ENCODE results near the gene ROCK2. TPM values are rescaled to one million over a fixed set of nuclear protein-coding genes. Genes with fewer than 3 reads are reported as not detected.

Gene ROCK2
- total and polyA plus RNA-seq, 2 of the 8 experiments (the other 6 are each of a cell fraction or from before 2014, with no cell fraction given) = 2.7 to 29.0 TPM

DNA sequence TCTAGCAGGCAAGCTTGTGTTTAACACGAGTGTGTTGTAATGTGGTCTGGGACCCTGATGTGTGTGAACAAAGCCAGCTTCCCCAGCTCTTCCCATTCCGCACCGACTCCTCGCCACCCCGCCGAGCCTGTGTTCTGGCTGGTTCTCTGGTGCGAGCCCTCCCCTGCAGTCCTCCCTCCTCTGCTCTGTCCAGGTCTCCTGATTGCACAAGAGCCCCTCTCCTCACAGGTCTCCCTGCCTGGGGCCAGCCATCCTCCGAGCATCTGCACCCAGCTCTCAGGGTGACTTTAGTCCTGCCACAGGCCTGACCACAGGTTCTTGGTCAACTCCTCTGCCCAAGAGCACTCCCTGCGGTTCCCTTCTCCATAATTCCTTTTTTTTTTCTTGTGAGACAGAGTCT, 175.9 kb downstream of the ROCK2 start:
- H3K56ac ChIP-seq (replicated peaks; ENCODE audit: insufficient read length, low read depth, low read length) = no peak overlapping the region
- ChIA-PET CTCF (ENCODE audit: partially characterized antibody) (interaction anchor here (0.6 to 1.8 kb wide), 9 partner anchors 9 to 243 kb away, joined by 3 to 13 read pairs (median 3); partner anchors contain the start of gene SLC66A3), POLR2A (ENCODE audit: partially characterized antibody) (interaction anchor here (0.7 kb wide), 1 partner anchor 333 kb away, joined by 5 read pairs; no protein-coding TSS in a partner anchor)
- H3K4me1 ChIP-seq (replicated peaks in 1 of 4; ENCODE audit: control insufficient read depth in 3 of 4, insufficient read depth in 4 of 4, low read length in 3 of 4) = no peaks in the 10 kb centered on the region
- H3K18ac ChIP-seq (ENCODE audit: extremely low read depth, low read length) = no peak overlapping the region
- no peak for FAIRE-seq
- no peak overlapping the region for H2BK120ac ChIP-seq (replicated peaks; ENCODE audit: low read depth, low read length)
- no peaks in the 10 kb centered on the region for H3K79me1 ChIP-seq (ENCODE audit: low read depth, low read length)
- H3K23ac ChIP-seq (ENCODE audit: insufficient read length) = no peak overlapping the region
- H2BK20ac ChIP-seq (ENCODE audit: low read length) = no peak overlapping the region
- no peak overlapping the region for H2AFZ ChIP-seq (ENCODE audit: low read length)
- no peak overlapping the region for H3K14ac ChIP-seq (ENCODE audit: insufficient read length)
- H3K23me2 ChIP-seq (ENCODE audit: low read depth, low read length) = no peaks in the 10 kb centered on the region
- no peak overlapping the region for H4K91ac ChIP-seq (replicated peaks; ENCODE audit: insufficient read length, low read length)
- no peak overlapping the region for H3K27ac ChIP-seq (ENCODE audit: low read depth, low read length)
- no peak overlapping the region for H3K9ac ChIP-seq (replicated peaks in 1 of 4; ENCODE audit: extremely low read depth in 1 of 4, low read depth in 3 of 4, low read length in 3 of 4)
- H3K79me2 ChIP-seq (ENCODE audit: control insufficient read depth in 1 of 2, insufficient read depth in 2 of 2, low read length in 2 of 2) = no peaks in the 10 kb centered on the region
- no peaks in the 10 kb centered on the region for H3K9me3 ChIP-seq (ENCODE audit: insufficient read depth in 2 of 2, low read depth in 1 of 2, low read length in 1 of 2)
- DNase-seq (ENCODE audit: low read depth in 1 of 2, low spot score in 2 of 2) = no peak
- H4K5ac ChIP-seq (ENCODE audit: insufficient read length, low read depth, low read length) = no peak overlapping the region
- WGBS, 2 experiments (ENCODE audit: extremely low coverage in 1 of 2, insufficient coverage in 1 of 2, insufficient read length in 1 of 2, insufficient replicate concordance in 2 of 2, low coverage in 1 of 2, low lambda C conversion rate in 2 of 2, missing lambda C conversion rate in 1 of 2) = 80% methylated on average over 9 of the region's 9 CpGs; no CpG with 5 or more reads in 1 of the 2 experiments
- H3K4ac ChIP-seq (replicated peaks; ENCODE audit: insufficient read length, low read depth, low read length) = no peak overlapping the region
- no peaks in the 10 kb centered on the region for H3K27me3 ChIP-seq (replicated peaks in 1 of 4; ENCODE audit: control insufficient read depth in 3 of 4, extremely low read depth in 1 of 4, insufficient read depth in 3 of 4, low read length in 3 of 4)
- no peak overlapping the region for H2BK15ac ChIP-seq (ENCODE audit: low read length)
- H3K4me3 ChIP-seq (ENCODE audit: extremely low read depth in 1 of 4, insufficient read depth in 2 of 4, low read depth in 3 of 4, low read length in 4 of 4) = no peak overlapping the region
- no peak overlapping the region for H2BK12ac ChIP-seq (ENCODE audit: low read depth, low read length)
- H3K4me2 ChIP-seq (ENCODE audit: insufficient read depth in 1 of 2, low read depth in 2 of 2, low read length in 2 of 2) = no peak overlapping the region
- no peak overlapping the region for H2BK5ac ChIP-seq (ENCODE audit: low read depth, low read length)
- H4K20me1 ChIP-seq (replicated peaks in 1 of 2; ENCODE audit: control insufficient read depth in 1 of 2, insufficient read depth in 2 of 2, low read length in 2 of 2) = no peaks in the 10 kb centered on the region
- H2AK5ac ChIP-seq (ENCODE audit: low read depth, low read length) = no peak overlapping the region
- TF ChIP-seq GABPA (IDR thresholded peaks at IDR 0.05; ENCODE audit: borderline replicate concordance, insufficient read depth, low read length) = no peak
- no peak for TF ChIP-seq SAP30 (IDR thresholded peaks at IDR 0.05; ENCODE audit: insufficient read depth, insufficient replicate concordance, low read length)
- no peak for TF ChIP-seq SIN3A (conservative IDR thresholded peaks at IDR 0.05 in 1 of 2, IDR thresholded peaks at IDR 0.05 in 1 of 2; ENCODE audit: low read depth in 1 of 2, low read length in 2 of 2)
- TF ChIP-seq CEBPB (IDR thresholded peaks at IDR 0.05; ENCODE audit: low read depth, low read length) = 0 out of 2 replicates have a peak, but pooled peaks have one; percentile 53
- no peak for TF ChIP-seq HDAC6 (IDR thresholded peaks at IDR 0.05; ENCODE audit: low read depth, low read length)
- TF ChIP-seq PHF8 (conservative IDR thresholded peaks at IDR 0.05; ENCODE audit: low read depth, low read length) = no peak
- TF ChIP-seq RXRA (IDR thresholded peaks at IDR 0.05; ENCODE audit: insufficient read depth, low read depth, low read length) = no peak
- H4K8ac ChIP-seq (ENCODE audit: extremely low read depth, insufficient read depth, low read length) = peak overlapping the region; percentile 35; the same call in 1 of the 2 replicates
- no peaks in the 10 kb centered on the region for H3K36me3 ChIP-seq (ENCODE audit: control insufficient read depth in 2 of 4, insufficient read depth in 4 of 4, low read length in 3 of 4)

Data from H1 (cell line).